ENCODE data around the gene RAMP3. TPM values are rescaled to one million over a fixed set of nuclear protein-coding genes. Genes with fewer than 3 reads are reported as not detected.

The RAMP3 gene
- total and polyA plus RNA-seq, 9 of the 15 experiments (the other 6 are each of a cell fraction or from before 2014, with no cell fraction given): not detected

DNA sequence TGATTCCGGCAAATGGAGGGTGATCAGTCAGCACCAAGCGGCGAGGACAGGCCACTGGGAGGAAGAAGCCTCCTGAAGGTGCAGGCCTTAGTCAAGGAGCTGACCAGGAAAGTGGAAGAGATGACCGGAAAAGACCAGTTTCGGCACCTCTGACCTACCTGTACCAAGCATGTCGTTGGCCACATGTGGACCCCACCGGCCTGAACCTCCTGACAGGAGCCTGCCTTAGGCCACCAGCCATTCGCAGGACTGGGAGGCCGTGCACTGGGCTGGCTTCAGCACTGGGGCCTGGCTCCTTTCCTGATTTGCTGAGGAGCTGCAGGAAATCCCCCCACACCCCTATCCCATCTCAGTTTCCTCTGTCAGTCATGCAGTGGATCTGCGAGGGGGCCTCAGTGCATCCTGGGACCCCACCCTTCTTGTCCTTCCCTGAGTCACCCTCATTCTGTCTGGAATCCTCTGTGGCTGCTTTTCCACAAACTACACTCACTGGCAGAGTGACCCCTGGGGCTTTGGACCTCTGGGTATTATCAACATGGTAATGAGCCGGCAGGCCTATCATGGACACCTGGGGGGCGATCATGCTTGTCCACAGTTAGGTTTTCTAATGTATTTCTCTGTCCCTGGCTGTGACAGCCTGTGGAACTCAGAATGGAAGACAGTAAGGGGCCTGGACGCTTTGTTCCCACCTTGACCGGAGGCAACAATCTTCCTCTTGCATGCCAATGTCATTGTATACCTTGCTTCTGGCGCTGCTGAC lies 33.0 kb downstream of the RAMP3 start:
- Histone ChIP-seq H3K9me1 (ENCODE audit: control insufficient read depth, insufficient read depth, low read length) (no peaks in the 10 kb centered on the region), H3K27ac (ENCODE audit: extremely low read depth, low read depth, low read length) (no peak overlapping the region), H3K4me3 (no peak overlapping the region), H3K4me1 (replicated peaks in 1 of 2; ENCODE audit: control insufficient read depth in 2 of 2, insufficient read depth in 2 of 2, low read length in 2 of 2) (0 out of 5 replicates have a peak, but pooled peaks cover 0 to 3% of the 10 kb centered on the region in 2 experiments), H3K27me3 (ENCODE audit: control insufficient read depth in 2 of 2, insufficient read depth in 2 of 2, low read length in 2 of 2) (peaks cover 19 to 68% of the 10 kb centered on the region in 2 experiments), H3K79me2 (ENCODE audit: control insufficient read depth, insufficient read depth, low read length) (no peaks in the 10 kb centered on the region), H3K9me3 (replicated peaks; ENCODE audit: control insufficient read depth, insufficient read depth, low read depth, low read length) (no peaks in the 10 kb centered on the region), H3K9ac (ENCODE audit: insufficient read depth in 1 of 2, low read depth in 2 of 2, low read length in 2 of 2) (no peak overlapping the region), H2AFZ (ENCODE audit: low read depth, low read length) (no peak overlapping the region), H3K4me2 (ENCODE audit: insufficient read depth, low read length) (no peak overlapping the region), H3K36me3 (ENCODE audit: control insufficient read depth, insufficient read depth, low read length) (no peaks in the 10 kb centered on the region), H4K20me1 (replicated peaks; ENCODE audit: control insufficient read depth, insufficient read depth, low read length) (0 out of 2 replicates have a peak, but pooled peaks cover 5% of the 10 kb centered on the region)
- CTCF ChIA-PET (ENCODE audit: low intra/inter-chr PET ratio): no interaction called here
- in situ Hi-C loops (cut with MboI) (no loop called here), intact Hi-C loops (cut with micrococcal nuclease) (no loop called here)
- FAIRE-seq: no peak
- ATAC-seq: no peak; the same call in 1 of the 3 replicates
- 2% methylated on average over 15 of the region's 15 CpGs for WGBS (ENCODE audit: insufficient coverage, low coverage, missing lambda C conversion rate)
- TF ChIP-seq ZNF740 (CRISPR knock-in tag; IDR thresholded peaks at IDR 0.05) (no peak), ZNF740 (tag; IDR thresholded peaks at IDR 0.05) (no peak)
- TF ChIP-seq, protein P1, sequence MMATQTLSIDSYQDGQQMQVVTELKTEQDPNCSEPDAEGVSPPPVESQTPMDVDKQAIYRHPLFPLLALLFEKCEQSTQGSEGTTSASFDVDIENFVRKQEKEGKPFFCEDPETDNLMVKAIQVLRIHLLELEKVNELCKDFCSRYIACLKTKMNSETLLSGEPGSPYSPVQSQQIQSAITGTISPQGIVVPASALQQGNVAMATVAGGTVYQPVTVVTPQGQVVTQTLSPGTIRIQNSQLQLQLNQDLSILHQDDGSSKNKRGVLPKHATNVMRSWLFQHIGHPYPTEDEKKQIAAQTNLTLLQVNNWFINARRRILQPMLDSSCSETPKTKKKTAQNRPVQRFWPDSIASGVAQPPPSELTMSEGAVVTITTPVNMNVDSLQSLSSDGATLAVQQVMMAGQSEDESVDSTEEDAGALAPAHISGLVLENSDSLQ (IDR thresholded peaks at IDR 0.05): peak; percentile 12; the same call in 1 of the 2 replicates
- no peak for DNase-seq (ENCODE audit: extremely low read depth in 1 of 4, low spot score in 3 of 4)
- POLR2A ChIA-PET: interaction anchor here (0.5 to 1.3 kb wide), 2 partner anchors 16 to 454 kb away, joined by 3 to 4 read pairs; no protein-coding TSS in a partner anchor
- BruUV-seq (replicated peaks): no TSS peak
